Thoracic aorta (tissue), 2 donors: Measurements from ENCODE around the gene RPRD1B. TPM values are rescaled to one million over a fixed set of nuclear protein-coding genes. Genes with fewer than 3 reads are reported as not detected.

Experiments
- ATAC-seq: fragments of 150-250 bp; one replicate; pipeline ENCODE4 v1.8.0; 2017; ENCODE audit warnings: low read depth; ENCODE audit not compliant: insufficient number of reproducible peaks, low FRiP score
- DNase-seq: peaks from one replicate; pipeline ENCODE4 v3.0.0-alpha.2; 2020; ENCODE audit warnings: low spot score
- H3K27ac ChIP-seq, 2 donors: fragments of 200-600 bp; sonication (generic); 1 replicate in 1 of 2; 2 replicates in 1 of 2; pipeline ENCODE4 v1.5.1; 2016; ENCODE audit warnings: mild to moderate bottlenecking in 2 of 2, moderate library complexity in 2 of 2
- H3K27me3 ChIP-seq: fragments of 200-600 bp; sonication (generic); replicated peaks from 2 replicates; pipeline ENCODE4 v1.6.0; 2016; ENCODE audit warnings: mild to moderate bottlenecking; ENCODE audit not compliant: insufficient read depth
- H3K36me3 ChIP-seq: fragments of 200-600 bp; sonication (generic); one replicate; pipeline ENCODE4 v1.5.1; 2016
- H3K4me1 ChIP-seq, 2 donors: fragments of 200-600 bp; sonication (generic); 1 replicate in 1 of 2; 2 replicates in 1 of 2; pipeline versions ENCODE4 v1.5.1 to v1.6.0; 2016; ENCODE audit warnings: low read depth in 2 of 2, mild to moderate bottlenecking in 1 of 2; ENCODE audit not compliant: control insufficient read depth in 1 of 2
- H3K4me3 ChIP-seq: fragments of 200-600 bp; sonication (generic); 2 replicates; pipeline ENCODE4 v1.5.1; 2016; ENCODE audit warnings: mild to moderate bottlenecking
- H3K9me3 ChIP-seq: fragments of 200-600 bp; sonication (generic); 2 replicates; pipeline ENCODE4 v1.5.1; 2016
- CTCF ChIP-seq: fragments of 200-600 bp; sonication (generic); IDR thresholded peaks from one replicate; pipeline ENCODE4 v1.5.1; 2019; ENCODE audit warnings: antibody characterized with exemption
- total RNA-seq, 2 donors: library from RNA; depleted of rRNA; stranded (reverse); fragments of >200 nt; gene quantifications; one replicate each; pipeline versions ENCODE4 v1.1.0 to v1.2.3, GENCODE V29; 2016

Gene RPRD1B
- total RNA-seq, 2 donors from 2014 or later = 22.3 to 77.7 TPM

- no peak for ATAC-seq
- peaks cover 11% of the 10 kb centered on the region for H3K36me3 ChIP-seq
Observed at GRCh38 chr20:37991157-37991866, 42.2 kb upstream of the RPRD1B start.

GRCh38 chr20:37991908-37992307, 41.6 kb upstream of the RPRD1B start:
- Histone ChIP-seq H3K4me3 (no peak overlapping the region), H3K36me3 (peaks cover 12% of the 10 kb centered on the region), H3K27ac (no peak overlapping the region), H3K9me3 (no peaks in the 10 kb centered on the region), H3K27me3 (no peaks in the 10 kb centered on the region), H3K4me1 (peaks cover 9 to 25% of the 10 kb centered on the region in 2 donors)
- TF ChIP-seq CTCF = no peak
- DNase-seq (no peak), ATAC-seq (no peak)

More at GRCh38 chr20:37991157-37991866, 42.2 kb upstream of the RPRD1B start:
- no peak overlapping the region for H3K27ac ChIP-seq
- no peak for TF ChIP-seq CTCF
- DNase-seq = no peak
- no peak overlapping the region for H3K4me3 ChIP-seq
- peaks cover 12 to 31% of the 10 kb centered on the region in 2 donors for H3K4me1 ChIP-seq
- no peaks in the 10 kb centered on the region for H3K27me3 ChIP-seq
- H3K9me3 ChIP-seq = no peaks in the 10 kb centered on the region

- H3K4me1 ChIP-seq = peaks cover under 1 to 15% of the 10 kb centered on the region in 2 donors
- H3K36me3 ChIP-seq = peaks cover 12% of the 10 kb centered on the region
- no peak for DNase-seq
Observed at GRCh38 chr20:37992802-37993409, 40.6 kb upstream of the RPRD1B start.

GRCh38 chr20:37994512-37994911, 39.0 kb upstream of the RPRD1B start:
- Histone ChIP-seq H3K27me3 (no peaks in the 10 kb centered on the region), H3K4me1 (peaks cover 0 to 13% of the 10 kb centered on the region in 2 donors), H3K27ac (no peak overlapping the region), H3K9me3 (no peaks in the 10 kb centered on the region), H3K4me3 (no peak overlapping the region), H3K36me3 (peaks cover 26% of the 10 kb centered on the region)
- no peak for TF ChIP-seq CTCF
- ATAC-seq (no peak), DNase-seq (no peak)

More at GRCh38 chr20:37992802-37993409, 40.6 kb upstream of the RPRD1B start:
- TF ChIP-seq CTCF = peak; percentile 68
- H3K27ac ChIP-seq = no peak overlapping the region
- H3K27me3 ChIP-seq = no peaks in the 10 kb centered on the region
- no peak overlapping the region for H3K4me3 ChIP-seq
- no peak for ATAC-seq
- H3K9me3 ChIP-seq = no peaks in the 10 kb centered on the region

GRCh38 chr20:37995856-37996605, 37.5 kb upstream of the RPRD1B start:
- peaks cover 0 to 9% of the 10 kb centered on the region in 2 donors for H3K4me1 ChIP-seq
- H3K36me3 ChIP-seq = peaks cover 31% of the 10 kb centered on the region
- H3K27ac ChIP-seq = no peak overlapping the region
- no peaks in the 10 kb centered on the region for H3K27me3 ChIP-seq
- no peak for TF ChIP-seq CTCF
- no peak for ATAC-seq
- no peak overlapping the region for H3K4me3 ChIP-seq
- no peak for DNase-seq
- H3K9me3 ChIP-seq = no peaks in the 10 kb centered on the region
